Endothelial cell (in vitro differentiated cells): Measurements from ENCODE around the gene PRM2. TPM values are rescaled to one million over a fixed set of nuclear protein-coding genes. Genes with fewer than 3 reads are reported as not detected.

Experiments used
- DNase-seq: peaks from one replicate; pipeline ENCODE4 v3.0.0; 2021; ENCODE audit warnings: low spot score
- H3K27ac Mint-ChIP-seq: one replicate; pipeline ENCODE4 v1.8.0; 2021; ENCODE audit warnings: mixed read lengths, inconsistent platforms; ENCODE audit not compliant: unreplicated experiment
- H3K27me3 Mint-ChIP-seq: one replicate; pipeline ENCODE4 v1.8.0; 2021; ENCODE audit warnings: mild to moderate bottlenecking, moderate library complexity, mixed read lengths, inconsistent platforms; ENCODE audit not compliant: unreplicated experiment
- H3K36me3 Mint-ChIP-seq: one replicate; pipeline ENCODE4 v1.8.0; 2021; ENCODE audit warnings: mild to moderate bottlenecking, low read depth, mixed read lengths, inconsistent platforms; ENCODE audit not compliant: unreplicated experiment
- H3K4me1 Mint-ChIP-seq: one replicate; pipeline ENCODE4 v1.8.0; 2021; ENCODE audit warnings: mild to moderate bottlenecking, mixed read lengths, inconsistent platforms; ENCODE audit not compliant: unreplicated experiment
- H3K4me3 Mint-ChIP-seq: one replicate; pipeline ENCODE4 v1.8.0; 2021; ENCODE audit warnings: mild to moderate bottlenecking, mixed read lengths, inconsistent platforms; ENCODE audit not compliant: unreplicated experiment
- H3K9me3 Mint-ChIP-seq: one replicate; pipeline ENCODE4 v1.8.0; 2021; ENCODE audit warnings: mixed read lengths, inconsistent platforms; ENCODE audit not compliant: unreplicated experiment
- total RNA-seq: library from RNA; stranded (reverse); fragmentation: NEBNext Ultra II Directional; extraction: Animal tissue kit (Norgen Biotek cat#: 25700); gene quantifications from one replicate; pipeline ENCODE4 v1.2.1, GENCODE V29; 2021; ENCODE audit not compliant: unreplicated experiment
- TF ChIP-seq, protein P1 (sequence below): fragments of 200-600 bp; sonication (generic); IDR thresholded peaks from one replicate; pipeline ENCODE4 v1.5.0; 2021; ENCODE audit warnings: antibody characterized with exemption; ENCODE audit not compliant: unreplicated experiment

Gene PRM2
- total RNA-seq, 1 donor from 2014 or later = not detected

- TF ChIP-seq, protein P1, sequence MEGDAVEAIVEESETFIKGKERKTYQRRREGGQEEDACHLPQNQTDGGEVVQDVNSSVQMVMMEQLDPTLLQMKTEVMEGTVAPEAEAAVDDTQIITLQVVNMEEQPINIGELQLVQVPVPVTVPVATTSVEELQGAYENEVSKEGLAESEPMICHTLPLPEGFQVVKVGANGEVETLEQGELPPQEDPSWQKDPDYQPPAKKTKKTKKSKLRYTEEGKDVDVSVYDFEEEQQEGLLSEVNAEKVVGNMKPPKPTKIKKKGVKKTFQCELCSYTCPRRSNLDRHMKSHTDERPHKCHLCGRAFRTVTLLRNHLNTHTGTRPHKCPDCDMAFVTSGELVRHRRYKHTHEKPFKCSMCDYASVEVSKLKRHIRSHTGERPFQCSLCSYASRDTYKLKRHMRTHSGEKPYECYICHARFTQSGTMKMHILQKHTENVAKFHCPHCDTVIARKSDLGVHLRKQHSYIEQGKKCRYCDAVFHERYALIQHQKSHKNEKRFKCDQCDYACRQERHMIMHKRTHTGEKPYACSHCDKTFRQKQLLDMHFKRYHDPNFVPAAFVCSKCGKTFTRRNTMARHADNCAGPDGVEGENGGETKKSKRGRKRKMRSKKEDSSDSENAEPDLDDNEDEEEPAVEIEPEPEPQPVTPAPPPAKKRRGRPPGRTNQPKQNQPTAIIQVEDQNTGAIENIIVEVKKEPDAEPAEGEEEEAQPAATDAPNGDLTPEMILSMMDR = no peak
- H3K36me3 Mint-ChIP-seq = no peaks in the 10 kb centered on the region
- no peak for DNase-seq
- no peak overlapping the region for H3K4me3 Mint-ChIP-seq
- no peak overlapping the region for H3K27ac Mint-ChIP-seq
- no peaks in the 10 kb centered on the region for H3K9me3 Mint-ChIP-seq
- no peaks in the 10 kb centered on the region for H3K4me1 Mint-ChIP-seq
- H3K27me3 Mint-ChIP-seq = peaks cover 1% of the 10 kb centered on the region
These were observed 37.7 kb downstream of the PRM2 start for GRCh38 chr16:11238272-11239202.

DNA sequence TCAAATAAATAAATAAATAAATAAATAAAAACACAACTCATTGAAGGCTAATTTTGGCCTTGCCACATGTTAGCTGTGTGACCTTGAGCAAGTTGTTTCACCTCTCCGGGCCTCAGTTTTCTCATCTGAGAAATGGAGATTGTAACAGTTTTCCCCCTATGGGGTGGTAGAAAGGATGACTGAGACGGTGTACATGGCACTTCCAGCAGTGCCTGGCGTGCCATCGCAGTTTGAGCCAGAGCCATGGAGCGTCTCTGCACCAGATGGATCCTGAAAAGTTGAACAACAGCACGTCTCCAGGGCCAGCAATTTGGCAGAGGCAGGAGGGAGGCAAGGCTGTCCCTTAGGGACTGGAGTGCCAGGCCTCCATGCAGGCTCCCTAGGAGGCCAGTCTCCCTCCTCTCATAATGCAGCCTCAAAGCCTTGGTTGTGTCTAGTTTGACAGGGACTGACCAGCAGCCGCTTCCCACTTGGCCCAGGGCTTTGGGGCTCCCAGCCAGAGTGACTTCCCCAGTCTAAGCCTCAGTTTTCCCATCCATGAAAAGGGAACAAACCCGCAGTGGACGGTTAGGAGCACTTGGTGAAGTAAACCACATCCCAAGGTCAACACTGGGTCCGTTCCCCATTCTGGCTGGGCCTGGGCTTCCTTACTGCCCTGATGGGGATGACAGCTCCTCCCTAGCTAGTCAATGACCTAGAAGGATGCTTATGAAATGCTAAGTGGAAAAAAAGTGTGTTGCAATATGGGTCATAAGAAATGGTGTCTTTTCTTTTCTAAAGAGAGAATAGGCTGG is 39.6 kb downstream of the PRM2 start:
- Mint-ChIP-seq H3K36me3 (no peaks in the 10 kb centered on the region), H3K9me3 (no peaks in the 10 kb centered on the region), H3K4me3 (no peak overlapping the region), H3K27ac (no peak overlapping the region), H3K4me1 (no peaks in the 10 kb centered on the region), H3K27me3 (peaks cover 3% of the 10 kb centered on the region)
- no peak for DNase-seq
- TF ChIP-seq, protein P1 = no peak

GRCh38 chr16:11235703-11235991 is 40.6 kb downstream of the PRM2 start:
- peaks cover 3% of the 10 kb centered on the region for H3K27me3 Mint-ChIP-seq
- H3K4me3 Mint-ChIP-seq = no peak overlapping the region
- H3K27ac Mint-ChIP-seq = no peak overlapping the region
- DNase-seq = no peak
- TF ChIP-seq, protein P1 = no peak
- H3K9me3 Mint-ChIP-seq = no peaks in the 10 kb centered on the region
- H3K4me1 Mint-ChIP-seq = no peaks in the 10 kb centered on the region
- no peaks in the 10 kb centered on the region for H3K36me3 Mint-ChIP-seq

DNA sequence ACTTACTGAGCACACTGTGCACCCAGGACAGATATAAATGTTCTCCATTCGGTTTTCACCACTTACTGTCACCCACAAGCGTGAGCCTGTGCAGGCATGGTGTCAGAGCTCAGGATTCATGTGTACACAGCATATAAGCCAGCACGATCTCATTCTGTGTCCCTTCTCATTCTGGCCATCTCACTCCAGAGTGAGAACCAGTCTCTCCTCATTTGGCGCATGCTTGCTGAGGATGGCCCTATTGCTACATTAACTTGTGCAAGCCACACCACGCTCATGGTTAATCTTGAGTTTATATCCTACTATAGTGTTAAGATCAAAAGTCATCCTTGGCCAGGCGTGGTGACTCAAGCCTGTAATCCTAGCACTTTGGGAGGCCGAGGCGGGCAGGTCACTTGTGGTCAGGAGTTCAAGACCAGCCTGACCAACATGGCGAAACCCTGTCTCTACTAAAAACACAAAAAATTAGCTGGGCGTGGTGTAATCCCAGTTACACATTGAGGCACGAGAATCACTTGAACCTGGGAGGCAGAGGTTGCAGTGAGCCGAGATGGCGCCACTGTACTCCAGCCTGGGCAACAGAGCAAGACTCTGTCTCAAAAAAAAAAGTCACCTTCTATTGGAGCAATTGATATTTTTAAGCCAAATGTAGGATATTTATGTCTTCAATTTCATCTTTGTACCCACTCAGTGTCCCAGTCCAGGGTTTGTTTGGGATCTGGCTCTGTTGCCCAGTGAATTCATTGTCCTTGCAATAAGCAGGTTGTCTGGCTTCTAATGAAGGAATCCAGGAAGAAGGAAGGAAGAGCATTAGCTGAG is 41.2 kb downstream of the PRM2 start:
- no peak overlapping the region for H3K4me3 Mint-ChIP-seq

More for the DNA sequence above, 41.2 kb downstream of the PRM2 start:
- TF ChIP-seq, protein P1 = no peak
- no peaks in the 10 kb centered on the region for H3K4me1 Mint-ChIP-seq
- no peak overlapping the region for H3K27ac Mint-ChIP-seq
- H3K27me3 Mint-ChIP-seq = peaks cover 3% of the 10 kb centered on the region
- no peak for DNase-seq
- no peaks in the 10 kb centered on the region for H3K9me3 Mint-ChIP-seq
- H3K36me3 Mint-ChIP-seq = no peaks in the 10 kb centered on the region
